HG03097 (cell line): ENCODE data around the gene NCOA6.

Experiments
- ATAC-seq: cut with Tn5 transposase; IDR thresholded peaks from one replicate; pipeline ENCODE4 v1.9.1; 2021; ENCODE audit not compliant: unreplicated experiment, low FRiP score

Gene NCOA6

DNA sequence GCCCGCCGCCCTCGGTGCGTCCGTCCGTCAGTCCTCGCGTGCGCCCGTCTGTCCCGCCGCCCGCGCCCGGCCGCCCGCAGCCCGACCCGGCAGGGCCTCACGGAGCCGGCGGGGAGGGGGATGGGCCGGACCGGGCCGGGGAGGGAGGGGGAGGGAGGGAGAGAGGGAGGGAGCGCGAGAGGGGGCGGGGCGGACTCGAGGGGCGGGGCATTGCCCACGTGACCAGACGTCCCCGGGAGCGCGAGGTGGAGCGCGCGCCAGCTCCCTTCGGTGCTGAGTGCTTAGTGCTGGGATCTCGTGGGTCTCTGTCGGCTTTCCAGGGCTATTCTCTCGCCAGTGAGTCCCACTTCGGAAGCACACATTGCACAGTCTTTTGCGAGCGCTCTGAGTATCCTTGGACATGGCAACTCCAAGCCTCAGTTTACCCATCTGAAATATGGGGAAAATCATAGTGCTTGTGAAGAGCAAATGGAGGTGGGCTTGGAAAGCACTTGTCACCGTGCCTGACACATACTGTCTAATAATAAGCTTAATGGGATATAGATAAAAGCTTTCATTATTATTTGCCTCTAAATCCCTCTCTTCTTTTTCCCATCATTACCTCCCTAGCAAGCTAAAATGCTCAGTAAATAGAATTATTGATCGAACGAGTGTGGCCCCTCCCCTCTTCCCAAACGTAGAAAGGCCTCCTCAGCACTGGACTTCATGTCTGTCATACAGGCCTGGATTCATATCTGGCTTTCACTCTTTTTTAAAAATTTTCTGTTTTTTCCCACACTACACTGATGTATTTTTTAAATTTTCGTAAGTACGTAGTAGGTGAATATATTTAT, at the start of gene NCOA6:
Gene NCOA6 (minus strand): TSS at position 122 of the 833 bp plus-strand sequence. CDS start 43,296 bp downstream, outside the sequence.
- peak; percentile 49 for ATAC-seq

DNA sequence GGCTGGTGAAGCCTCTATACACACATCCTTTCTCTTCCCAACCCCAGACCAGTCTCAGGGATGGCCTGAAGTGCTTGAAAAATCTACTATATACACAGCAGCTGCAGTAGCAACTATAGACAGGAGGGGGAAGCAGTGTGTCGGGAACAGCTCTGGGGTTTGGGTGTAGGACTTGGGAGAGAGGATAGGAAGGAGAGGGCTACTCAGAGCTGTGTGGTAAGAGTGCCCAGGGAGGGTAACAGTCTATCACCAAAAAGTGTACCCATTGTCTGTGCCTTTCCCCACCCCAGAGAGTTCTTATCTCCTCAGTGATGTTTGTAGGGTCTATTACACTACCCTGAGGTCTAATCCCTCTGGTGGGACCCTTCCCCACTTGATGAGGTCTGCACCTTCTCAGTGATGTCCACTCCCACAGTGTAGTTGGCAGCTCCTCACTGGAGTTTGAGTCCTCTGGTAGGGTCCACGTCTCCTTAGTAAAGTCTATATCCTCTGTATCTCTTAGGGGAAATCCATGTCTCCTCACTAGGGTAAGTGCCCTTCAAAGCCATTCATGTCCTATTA, 48.7 kb upstream of the NCOA6 start:
- ATAC-seq: no peak

DNA sequence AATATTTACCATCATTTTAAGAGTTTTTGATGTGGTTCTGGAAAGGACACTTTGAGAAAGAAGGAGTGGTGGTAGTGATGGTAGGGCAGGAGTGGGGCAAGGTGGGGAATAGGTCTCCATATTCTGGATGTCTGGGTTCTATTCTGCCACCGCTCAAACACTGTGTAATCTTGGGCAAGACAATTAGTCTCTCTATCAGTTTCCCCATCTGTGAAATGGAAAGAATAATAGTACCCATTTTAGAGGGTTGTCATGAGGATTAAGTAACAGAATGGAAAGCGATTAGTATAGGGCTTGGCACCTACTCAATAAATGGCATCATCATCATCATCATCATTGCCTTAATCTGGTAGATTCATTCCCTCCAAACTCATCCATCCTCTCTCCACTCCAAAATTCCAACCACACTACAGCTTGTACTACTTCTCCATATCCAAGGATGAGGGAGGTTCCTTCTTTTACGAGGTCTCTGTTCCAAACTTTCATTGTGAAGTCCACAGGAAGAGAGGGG, 48.2 kb upstream of the NCOA6 start:
- ATAC-seq: no peak

DNA sequence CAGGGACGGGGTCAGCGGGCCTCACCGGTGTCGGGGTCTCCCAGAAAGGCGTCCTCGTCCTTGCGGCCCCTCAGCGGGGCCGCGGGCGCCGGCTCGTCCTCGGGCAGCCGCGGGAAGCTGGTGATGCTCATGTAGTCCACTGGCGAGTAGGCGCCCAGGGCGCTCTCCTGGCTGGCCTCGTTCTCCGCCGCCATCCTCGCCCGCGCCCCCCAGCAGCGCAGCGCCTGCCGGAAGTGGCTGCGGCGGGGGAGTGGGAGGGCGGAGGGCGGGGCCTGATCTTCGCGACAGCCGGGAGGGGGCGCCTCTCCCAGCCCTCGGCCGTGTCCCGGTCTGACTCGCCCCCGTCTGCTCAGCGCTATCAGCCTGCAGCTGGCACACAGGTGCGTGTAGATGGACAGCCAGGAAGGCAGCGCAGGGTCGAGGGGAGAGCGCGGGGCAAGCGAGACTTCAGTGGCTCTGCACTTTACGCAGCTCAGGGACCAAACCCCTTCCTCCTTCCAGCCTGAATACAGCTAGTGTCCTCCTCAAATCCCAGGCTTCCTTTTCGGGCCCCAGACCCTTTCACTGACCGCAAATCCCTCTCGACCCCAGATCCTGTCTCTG, 47.3 kb upstream of the NCOA6 start, which contains the start of gene GGT7:
Gene GGT7 (minus strand): TSS at position 235 of the 603 bp plus-strand sequence. CDS start 41 bp downstream, at position 194.
- no peak for ATAC-seq

DNA sequence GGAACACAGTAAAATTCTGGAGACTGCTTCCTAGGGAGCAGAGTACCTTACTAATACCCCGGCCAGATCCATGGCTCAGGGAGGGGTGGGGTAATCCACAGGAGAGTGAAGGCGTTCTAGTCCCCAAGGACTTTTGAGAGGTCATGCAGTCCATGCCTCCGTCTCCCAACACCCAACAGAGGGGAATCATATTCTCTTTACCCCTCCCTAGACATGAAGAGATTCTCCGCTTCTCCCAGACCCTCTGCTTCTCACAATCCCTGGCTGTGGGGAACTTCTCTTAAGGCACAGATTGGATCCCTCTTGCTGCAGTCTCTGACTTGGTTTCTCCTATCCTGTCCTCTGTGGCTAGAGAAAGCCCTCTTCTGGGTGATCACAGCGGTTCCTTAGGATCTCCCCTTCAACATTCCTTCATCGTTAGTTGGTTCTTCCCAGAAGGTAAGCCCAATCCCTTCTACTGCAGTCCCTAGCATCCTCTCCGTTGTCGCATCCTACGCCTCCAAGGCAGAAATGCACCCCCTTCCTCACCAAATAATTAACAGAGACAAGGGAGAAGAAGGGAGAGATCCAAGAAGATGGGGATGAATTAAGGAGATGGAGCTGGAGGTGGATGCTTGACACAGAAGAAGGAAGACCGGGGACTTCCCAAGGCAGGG, 46.6 kb upstream of the NCOA6 start:
- no peak for ATAC-seq

DNA sequence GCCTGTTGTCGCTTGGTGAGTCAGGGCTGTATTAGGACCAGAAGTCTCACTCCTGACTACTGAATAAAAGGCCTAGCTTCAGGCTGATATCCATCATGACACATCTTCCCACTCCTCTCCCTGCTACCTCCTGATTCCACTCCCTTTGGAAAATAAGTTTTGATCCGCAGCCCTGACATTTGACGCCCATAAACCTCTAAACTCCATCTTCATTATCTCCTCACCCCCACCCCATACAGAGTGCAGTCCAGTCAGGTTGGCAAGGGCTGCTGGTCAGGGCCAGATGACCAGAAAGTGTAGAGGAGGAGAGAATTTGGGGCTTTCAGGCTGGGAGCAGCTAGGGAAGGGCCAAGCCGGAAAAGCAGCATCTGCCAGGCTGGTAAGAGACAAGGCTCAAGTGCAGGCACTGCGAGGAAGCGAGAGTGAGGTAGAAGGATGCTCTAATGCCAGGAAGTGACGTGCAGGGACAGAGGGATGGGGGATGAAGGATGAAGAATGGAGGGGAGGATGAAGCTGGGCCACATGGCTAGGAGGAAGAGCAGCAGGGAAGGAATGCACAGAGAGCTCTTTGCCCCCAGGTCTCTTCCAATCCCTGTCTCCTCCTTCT, 46.0 kb upstream of the NCOA6 start:
- no peak for ATAC-seq

DNA sequence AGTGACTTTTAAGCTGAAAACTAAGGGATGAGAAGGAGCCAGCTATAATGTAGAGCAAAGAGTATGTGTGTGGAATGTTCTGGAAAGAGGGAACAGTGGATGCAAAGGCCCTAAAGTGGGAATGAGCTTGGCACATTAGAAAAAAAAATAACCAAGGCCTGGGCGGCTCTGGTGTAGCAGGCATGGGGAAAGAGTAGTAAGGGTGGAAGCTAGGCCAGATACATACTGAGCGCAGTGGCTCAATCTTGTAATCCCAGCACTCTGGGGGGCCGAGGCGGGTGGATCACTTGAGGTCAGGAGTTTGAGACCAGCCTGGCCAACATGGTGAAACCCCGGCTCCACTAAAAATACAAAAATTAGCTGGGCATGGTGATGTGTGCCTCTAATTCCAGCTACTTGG, 38.8 kb upstream of the NCOA6 start:
- no peak for ATAC-seq

DNA sequence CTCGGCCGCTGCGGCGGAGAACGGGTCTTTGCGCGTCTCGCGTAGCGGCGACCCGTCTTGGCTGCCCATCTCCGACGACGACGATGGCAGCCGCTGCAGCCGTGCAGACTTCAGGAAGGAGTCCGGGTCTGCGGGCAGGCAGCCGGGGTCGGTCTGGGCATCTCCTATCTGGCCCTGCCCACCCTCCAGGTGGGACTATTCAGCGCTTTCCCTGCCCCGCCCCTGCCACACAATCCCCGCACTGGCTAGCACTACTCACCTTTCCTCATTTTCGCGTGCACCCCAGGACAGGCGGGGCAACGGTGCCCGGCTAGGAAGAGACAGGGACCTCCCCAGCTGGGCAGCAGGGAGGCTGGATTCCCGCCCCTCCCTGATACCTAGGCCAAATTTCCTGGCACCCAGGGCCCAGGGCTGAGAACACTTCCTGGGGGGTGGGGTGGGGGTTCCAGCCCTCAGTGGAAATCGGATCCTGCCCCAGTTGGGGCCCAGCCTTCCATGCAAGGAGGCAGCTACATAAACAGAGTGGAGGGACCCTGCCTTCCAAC, 38.0 kb upstream of the NCOA6 start:
- no peak for ATAC-seq

DNA sequence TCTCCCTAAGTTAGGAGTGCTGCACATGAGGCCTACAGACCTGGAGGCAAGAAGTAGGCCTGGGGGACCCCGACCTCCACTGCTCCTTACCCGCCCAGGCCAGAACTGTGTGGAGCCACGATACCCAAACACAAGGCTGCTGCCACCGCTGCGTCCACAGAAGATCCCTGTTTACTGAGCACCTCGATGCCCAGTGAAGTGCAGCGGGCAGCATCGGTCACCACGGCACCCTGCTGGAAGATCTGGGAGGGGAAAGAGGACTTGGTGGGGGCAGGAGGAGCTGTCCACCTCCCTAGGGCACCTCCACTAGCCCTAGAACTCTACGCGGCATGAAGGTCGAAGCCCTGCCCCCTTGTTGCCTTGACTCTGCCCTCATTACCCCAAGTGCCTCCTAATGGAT, 37.3 kb upstream of the NCOA6 start:
- ATAC-seq: no peak

DNA sequence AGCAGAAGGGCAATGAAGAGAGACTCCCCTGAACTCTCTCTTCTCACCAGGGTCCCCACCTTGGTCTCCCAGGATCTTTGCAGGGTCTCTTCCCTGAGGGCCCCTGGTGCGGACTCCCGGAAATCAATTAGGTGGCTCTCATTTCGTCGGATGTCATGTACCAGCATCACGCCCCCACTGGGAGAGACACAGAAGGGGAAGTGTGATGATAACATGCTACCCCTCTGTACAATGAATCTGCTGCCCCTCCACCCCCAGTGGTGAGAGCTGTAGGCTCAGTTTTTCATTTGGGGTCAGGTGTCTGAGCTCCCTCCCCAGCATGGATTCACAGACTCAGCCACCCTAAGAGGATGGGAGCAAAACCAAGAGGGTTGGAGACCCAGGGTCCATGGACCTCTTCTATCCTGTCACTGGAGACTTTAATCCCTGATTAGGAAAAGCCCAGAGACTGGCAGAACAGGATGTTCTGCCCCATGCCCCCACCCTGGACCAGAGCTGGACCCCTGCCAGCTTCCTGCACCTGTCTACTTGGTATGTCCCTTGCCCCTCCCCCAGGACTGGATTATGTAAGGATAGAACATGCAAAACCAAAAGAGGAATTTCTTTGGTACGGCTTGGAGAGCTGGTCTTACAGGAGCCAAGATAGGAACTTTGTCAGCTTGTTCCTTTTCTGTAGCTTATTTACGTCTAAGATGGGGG, 36.1 kb upstream of the NCOA6 start:
- ATAC-seq: no peak

DNA sequence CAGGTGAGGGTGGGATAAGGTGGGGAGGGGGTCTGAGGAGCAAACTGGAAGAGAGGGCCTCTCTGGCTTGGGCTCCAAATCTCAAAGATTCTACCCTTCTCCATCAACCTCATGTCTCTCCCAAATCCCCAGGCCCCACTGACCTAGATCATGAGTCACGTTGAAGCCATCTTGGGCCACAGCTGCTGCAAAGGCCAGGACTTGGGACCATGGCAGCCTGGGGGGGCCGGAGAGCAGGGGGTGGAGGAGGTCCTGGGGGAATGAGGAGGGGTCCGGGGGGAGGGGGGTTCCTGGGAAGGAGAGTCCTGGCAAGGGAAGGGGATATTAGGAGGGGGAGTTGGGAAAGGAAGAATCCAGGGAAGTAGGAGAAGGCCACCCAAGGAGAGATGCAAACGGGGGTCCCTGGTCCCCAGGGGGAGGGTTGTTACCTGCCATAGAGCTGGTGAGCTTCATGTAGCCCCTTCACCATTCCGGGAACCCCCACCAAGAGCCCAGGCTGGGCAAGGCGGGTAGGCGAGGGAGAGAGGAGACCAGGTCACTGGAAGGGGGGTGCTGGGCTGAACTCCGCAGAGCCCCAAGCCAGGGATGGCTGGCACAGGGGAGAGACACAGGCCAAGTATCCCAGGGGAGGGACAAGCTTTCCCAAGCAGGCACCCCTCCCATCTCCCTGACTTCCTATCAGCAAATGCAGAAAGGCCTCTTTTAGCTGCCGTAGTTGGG, 34.5 kb upstream of the NCOA6 start:
- no peak for ATAC-seq

DNA sequence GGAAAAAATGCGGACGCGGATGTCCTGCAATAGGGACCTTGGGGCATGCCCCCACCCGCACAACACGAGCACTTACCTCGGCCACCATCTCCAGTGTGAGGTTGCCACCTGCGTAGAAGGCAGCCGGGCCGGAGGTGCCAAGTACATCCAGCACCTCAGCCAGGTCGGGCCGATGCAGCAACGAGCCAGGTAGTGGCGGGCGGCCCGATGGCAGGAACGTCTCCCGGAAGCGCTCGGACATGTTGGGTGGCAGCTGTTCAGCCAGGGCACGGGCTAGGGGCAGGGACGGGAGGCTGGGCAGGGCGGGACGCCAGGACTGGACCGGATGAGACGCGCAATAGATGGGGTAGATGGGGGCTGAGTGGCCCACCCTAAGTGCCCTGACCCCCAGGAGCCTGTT, 33.9 kb upstream of the NCOA6 start:
- no peak for ATAC-seq

DNA sequence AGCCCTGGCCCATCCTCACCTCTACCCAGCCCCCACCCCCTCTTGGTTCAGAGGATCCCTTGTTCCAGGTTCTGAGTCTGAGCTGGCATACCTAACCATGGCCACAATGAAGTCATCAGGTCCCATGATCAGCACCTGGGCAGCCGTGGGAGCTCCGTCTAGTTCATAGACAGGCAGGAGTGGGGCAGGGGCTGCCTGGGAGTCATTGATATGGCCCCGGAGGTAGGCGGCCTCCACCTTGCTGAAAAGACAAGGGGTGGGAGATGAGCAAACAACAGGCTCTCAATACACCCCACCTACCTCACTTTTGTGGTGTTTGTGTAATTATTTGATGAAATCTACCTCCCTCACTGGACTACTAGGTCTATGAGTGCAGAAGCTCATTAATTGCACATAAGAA, 26.8 kb upstream of the NCOA6 start:
- no peak for ATAC-seq

DNA sequence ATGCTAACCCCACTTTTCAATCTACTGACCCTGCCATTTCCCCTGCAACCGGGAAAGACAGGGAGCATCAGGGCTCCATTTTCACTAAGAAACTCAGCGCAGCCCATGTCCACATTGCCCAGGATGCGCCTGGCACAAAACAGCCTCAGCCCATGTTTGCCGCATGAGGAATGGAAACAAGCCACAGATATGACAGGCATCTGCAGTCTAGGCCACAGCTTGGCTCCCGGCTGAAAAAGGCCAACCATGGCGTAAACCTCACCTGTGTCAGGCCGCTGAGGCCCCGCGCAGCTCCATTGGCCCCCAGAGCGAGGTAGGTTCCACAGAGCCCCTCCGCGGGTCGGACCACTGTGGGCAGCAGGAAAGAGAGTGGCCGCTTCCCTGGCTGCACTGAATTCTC, 25.5 kb upstream of the NCOA6 start:
- no peak for ATAC-seq

DNA sequence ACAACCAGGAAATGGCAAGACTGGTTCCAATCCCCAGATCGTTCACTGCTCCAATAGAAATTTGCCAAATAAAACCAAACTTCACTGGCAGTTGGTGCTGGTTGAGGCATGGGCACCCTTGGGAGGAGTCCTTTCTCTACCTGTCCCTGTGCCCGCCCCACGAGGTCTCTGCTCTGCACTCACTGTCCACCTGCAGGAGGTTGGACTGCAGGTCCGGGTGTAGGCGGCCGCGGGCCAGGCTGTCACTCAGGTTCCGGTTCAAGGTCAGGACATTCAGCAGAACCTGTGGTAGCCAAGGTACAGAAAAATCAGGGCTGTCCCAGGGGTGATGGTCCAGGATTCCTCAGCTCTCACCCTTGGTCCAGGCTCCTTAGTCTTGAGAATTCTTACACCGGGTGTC, 24.3 kb upstream of the NCOA6 start:
- no peak for ATAC-seq

DNA sequence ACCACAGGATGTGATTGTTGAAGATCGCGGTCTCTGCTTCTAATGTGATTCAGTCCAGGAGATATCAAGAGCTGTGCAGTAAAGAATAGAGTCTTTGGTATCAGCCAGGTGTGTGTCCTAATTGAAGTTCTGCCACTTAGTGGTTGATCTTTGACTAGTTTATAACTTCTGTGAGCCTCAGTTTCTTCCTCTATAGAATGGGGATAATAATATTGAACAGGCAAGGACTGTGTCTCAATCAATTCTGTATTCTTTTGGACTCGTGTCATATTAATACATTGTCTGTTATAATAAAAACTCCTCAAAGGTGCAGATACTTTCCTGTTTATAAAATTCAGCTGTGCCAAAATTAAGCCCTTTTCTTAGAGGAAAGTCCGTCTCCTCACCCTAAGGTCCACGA, 23.1 kb upstream of the NCOA6 start:
- ATAC-seq: no peak

DNA sequence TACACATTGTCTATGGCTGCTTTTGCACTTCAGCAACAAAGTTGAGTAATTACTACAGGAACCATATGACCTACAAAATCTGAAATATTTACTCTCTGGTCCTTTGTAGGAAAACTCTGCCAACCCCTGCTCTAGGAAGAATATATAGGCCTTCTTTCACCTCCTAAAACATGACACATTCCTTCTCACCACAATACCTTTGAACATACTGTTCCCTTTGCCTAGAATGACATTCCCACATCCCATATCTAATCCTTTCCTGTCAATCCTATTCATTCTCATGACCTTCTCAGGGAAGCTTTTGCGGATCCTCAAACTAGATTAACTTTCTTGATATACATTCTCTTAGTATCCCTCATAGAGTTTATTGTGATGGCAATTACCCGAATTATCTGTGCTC, 18.0 kb upstream of the NCOA6 start:
- ATAC-seq: no peak

DNA sequence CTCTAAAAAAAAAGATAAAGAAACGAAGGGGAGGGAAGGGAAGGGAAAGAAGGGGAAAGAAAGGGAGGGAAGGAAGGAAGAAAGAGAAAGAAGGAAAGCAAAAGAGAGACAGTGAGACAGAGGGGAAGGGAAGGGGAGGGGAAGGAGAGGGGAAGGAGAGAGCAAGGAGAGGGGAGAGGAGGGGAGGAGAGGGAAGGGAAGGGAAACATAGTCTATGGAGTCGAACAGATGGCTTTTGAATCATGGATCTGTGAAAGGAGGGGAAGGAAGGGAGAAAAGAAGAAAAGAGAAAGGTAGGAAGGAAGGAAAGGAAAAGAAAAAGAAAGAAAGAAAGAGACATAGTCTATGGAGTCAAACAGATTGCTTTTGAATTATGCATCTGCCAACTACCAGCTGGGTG, 16.7 kb upstream of the NCOA6 start:
- ATAC-seq: no peak

DNA sequence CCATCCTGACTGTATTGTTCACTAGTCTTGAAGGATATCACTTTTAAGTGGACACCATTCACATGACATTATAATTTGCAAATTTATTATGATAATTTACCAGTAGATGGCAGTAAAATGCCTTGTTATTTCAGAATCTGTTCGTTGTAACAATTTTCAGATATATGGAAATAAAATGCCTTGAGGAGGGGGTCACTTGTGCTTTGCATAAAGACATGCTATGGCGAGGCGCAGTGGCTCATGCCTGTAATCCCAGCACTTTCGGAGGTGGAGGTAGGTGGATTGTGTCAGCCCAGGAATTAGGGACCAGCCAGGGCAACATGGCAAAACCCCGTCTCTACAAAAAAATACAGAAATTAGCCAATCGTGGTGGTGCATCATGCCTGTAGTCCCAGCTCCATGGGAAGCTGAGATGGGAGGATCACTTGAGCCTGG, 9.0 kb upstream of the NCOA6 start:
- no peak for ATAC-seq
